GM13977 (cell line): ENCODE measurements around the gene DSTN.

Experiments
- DNase-seq: peaks from one replicate; pipeline ENCODE4 v3.0.0; 2012; ENCODE audit warnings: low spot score
- in situ Hi-C: fragments of 300-500 bp; cut with MboI; formaldehyde crosslinking; loops from one replicate; pipeline ENCODE4 v1.12.0; 2022; ENCODE audit warnings: low sequenced_read_pairs, low pct_unique_long_range_greater_than_20kb, mixed read lengths, inconsistent platforms; ENCODE audit not compliant: unreplicated experiment
- TF ChIP-seq, protein P1 (sequence below): IDR thresholded peaks from 2 replicates; pipeline ENCODE4 v1.5.1; 2012; ENCODE audit warnings: mild to moderate bottlenecking, control low read depth; ENCODE audit not compliant: insufficient read depth; ENCODE audit errors: extremely low read depth, missing control alignments

The DSTN gene

GRCh38 chr20:17637413-17637780, 67.5 kb downstream of the DSTN start:
- in situ Hi-C loops = no loop called here
- DNase-seq = no peak
- TF ChIP-seq, protein P1, sequence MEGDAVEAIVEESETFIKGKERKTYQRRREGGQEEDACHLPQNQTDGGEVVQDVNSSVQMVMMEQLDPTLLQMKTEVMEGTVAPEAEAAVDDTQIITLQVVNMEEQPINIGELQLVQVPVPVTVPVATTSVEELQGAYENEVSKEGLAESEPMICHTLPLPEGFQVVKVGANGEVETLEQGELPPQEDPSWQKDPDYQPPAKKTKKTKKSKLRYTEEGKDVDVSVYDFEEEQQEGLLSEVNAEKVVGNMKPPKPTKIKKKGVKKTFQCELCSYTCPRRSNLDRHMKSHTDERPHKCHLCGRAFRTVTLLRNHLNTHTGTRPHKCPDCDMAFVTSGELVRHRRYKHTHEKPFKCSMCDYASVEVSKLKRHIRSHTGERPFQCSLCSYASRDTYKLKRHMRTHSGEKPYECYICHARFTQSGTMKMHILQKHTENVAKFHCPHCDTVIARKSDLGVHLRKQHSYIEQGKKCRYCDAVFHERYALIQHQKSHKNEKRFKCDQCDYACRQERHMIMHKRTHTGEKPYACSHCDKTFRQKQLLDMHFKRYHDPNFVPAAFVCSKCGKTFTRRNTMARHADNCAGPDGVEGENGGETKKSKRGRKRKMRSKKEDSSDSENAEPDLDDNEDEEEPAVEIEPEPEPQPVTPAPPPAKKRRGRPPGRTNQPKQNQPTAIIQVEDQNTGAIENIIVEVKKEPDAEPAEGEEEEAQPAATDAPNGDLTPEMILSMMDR = no peak

DNA sequence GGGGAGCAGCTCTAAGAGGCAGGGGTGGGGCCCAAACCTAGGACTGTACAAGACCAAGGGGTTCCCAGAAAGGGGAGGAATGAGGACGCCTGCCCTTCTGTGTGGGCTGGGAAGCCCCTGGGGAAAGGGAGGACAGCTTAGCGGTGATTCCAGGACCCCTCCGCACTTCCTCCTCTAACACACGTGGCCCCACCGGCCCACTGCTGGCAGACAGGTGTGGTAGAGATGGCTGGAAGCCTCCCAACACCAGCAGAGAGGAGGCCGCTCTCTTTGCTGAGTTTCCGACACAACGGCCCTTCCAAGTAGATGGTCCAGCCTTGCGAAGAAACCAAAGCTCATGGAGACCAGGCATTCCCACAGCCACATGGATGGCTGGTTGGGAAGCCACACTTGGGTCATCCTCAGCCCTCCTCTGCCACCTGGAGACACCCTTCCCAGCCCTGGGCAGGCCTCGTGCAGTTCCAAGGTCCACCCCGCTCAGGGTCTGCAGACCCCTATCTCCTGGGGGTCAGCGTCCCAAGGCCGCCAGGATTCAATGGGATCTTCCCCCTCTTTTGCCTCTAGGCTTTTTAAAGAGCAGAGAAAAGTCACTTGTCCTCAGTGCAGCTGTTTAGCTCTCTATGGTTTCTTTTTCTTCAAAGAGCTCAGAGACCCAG, 68.2 kb downstream of the DSTN start:
- DNase-seq = no peak
- TF ChIP-seq, protein P1 = no peak
- in situ Hi-C loops = no loop called here

DNA sequence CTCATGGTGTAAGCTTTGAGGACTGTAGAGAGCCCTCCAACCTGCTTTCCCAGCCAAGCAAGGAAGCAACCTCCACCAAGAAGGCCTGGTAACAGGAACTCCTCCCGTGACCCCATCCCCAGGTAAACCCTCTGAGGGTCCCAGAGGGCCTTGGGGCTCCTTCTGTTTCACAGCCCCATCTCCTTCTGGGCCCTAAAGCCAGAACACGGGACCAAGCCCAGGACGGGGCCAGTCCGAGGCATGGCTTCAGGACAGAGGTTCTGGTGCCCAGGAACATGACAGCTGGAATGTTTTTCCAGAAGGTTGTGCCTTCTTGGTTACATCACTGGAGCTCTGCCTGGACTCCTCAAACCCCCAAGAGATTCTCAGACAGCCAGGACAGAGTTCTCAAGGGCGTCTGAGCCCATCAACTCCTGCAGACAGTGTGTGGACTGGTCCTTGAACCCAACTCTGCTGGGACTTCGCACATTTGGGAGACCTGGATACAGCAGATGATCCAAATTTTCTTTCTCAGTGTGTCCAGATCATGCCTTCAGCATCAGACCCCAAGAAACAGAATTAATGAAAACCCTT, 69.0 kb downstream of the DSTN start:
- TF ChIP-seq, protein P1 = no peak
- DNase-seq = no peak
- in situ Hi-C loops = no loop called here

DNA sequence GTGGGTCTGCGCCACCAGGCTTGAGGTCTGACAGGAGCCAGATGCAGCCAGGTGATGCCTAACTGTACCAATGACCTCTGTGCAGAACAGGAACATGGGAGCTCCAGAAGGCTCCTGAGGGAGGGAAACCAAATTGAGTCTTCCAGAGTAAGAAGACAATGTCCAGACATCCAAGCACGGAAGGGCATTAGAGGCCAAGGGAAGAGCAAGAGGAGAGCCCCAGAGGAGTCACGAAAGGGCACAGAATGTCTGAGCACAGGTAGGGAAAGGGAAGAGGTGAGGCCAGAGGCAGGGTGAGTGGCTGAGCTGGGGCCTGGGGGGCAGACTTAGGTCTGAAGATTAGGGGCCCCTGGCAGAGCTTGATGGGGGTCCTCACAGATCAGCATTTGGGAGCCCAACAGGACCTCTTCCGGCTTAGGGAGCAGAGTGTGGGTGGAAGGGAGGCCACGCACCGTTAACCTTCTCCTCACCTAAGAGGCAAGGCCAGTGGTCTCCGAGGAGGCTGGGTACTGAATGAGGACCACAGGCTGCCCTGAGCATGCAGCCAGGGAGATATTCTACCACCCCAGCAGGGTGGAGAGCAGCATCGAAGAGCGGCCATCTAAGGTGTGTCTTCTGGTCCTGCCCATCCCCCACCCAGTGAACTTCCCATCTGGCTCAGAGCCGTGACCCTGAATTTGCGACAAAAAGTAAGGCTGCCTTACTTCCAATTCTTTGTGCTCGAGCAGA, 70.4 kb downstream of the DSTN start:
- in situ Hi-C loops = no loop called here
- no peak for DNase-seq
- TF ChIP-seq, protein P1 = no peak

- TF ChIP-seq, protein P1 = no peak
- in situ Hi-C loops = no loop called here
- no peak for DNase-seq
Observed at GRCh38 chr20:17640875-17641378, 71.1 kb downstream of the DSTN start.

DNA sequence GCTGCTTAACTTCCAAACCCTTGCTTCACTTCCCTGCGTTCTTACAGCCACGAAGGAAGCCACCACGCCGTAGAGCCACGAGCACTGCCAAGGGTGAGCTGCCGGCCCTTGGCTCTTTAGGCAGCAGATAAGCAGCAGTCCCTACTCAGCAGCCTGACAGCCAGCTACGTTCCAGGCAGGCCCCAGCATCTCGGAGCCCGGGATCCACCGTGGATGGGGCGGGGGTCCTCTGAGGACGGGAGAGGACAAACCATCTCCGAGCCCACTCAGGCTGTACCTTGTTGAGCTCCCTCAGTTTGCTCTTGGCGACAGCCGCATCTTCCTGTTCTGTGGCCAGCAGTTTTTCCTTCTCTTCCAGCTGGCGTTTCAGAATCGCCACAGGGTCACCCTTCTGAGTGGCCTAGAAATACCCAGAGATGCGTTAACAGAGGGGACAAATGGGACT, 71.7 kb downstream of the DSTN start:
- TF ChIP-seq, protein P1 = no peak
- in situ Hi-C loops = no loop called here
- no peak for DNase-seq
